GM21528 (cell line): ENCODE measurements around the gene GPRIN2.
"Not testable (repeated sequence)": the region's sequence is repeated elsewhere in the genome, so short reads cannot be mapped to it uniquely, and the experiment has no call there.

Source experiments
- ATAC-seq: cut with Tn5 transposase; IDR thresholded peaks from one replicate; pipeline ENCODE4 v1.9.1; 2021; ENCODE audit warnings: mild to moderate bottlenecking, moderate library complexity; ENCODE audit not compliant: unreplicated experiment, low FRiP score

Gene GPRIN2

GRCh38 chr10:46556515-46557318 lies at the start of gene GPRIN2:
Gene GPRIN2 (minus strand): TSS chr10:46556658. CDS start chr10:46550736, 5,922 bp downstream.
- ATAC-seq: no peak

- ATAC-seq: peak; percentile 57
Measured at GRCh38 chr10:46600516-46600915, 44.1 kb upstream of the GPRIN2 start.

GRCh38 chr10:46597616-46598246 lies 41.3 kb upstream of the GPRIN2 start:
- peak; percentile 78 for ATAC-seq

GRCh38 chr10:46596570-46596969 lies 40.1 kb upstream of the GPRIN2 start:
- ATAC-seq: not testable (repeated sequence)

- not testable (repeated sequence) for ATAC-seq
Measured at GRCh38 chr10:46594453-46595063, 38.1 kb upstream of the GPRIN2 start.

- ATAC-seq: not testable (repeated sequence)
Measured at GRCh38 chr10:46593307-46593706, 36.8 kb upstream of the GPRIN2 start.

- not testable (repeated sequence) for ATAC-seq
Measured at GRCh38 chr10:46591053-46591452, 34.6 kb upstream of the GPRIN2 start.

- not testable (repeated sequence) for ATAC-seq
Measured at GRCh38 chr10:46589589-46589988, 33.1 kb upstream of the GPRIN2 start.

- ATAC-seq: not testable (repeated sequence)
Measured at GRCh38 chr10:46588221-46588620, 31.8 kb upstream of the GPRIN2 start.

GRCh38 chr10:46587546-46587945 lies 31.1 kb upstream of the GPRIN2 start:
- ATAC-seq: not testable (repeated sequence)

GRCh38 chr10:46585246-46585645 lies 28.8 kb upstream of the GPRIN2 start:
- ATAC-seq: not testable (repeated sequence)

GRCh38 chr10:46584196-46584595 lies 27.7 kb upstream of the GPRIN2 start:
- ATAC-seq: not testable (repeated sequence)

- not testable (repeated sequence) for ATAC-seq
Measured at GRCh38 chr10:46582568-46582967, 26.1 kb upstream of the GPRIN2 start.

GRCh38 chr10:46581997-46582396 lies 25.5 kb upstream of the GPRIN2 start:
- not testable (repeated sequence) for ATAC-seq

GRCh38 chr10:46579378-46579777 lies 22.9 kb upstream of the GPRIN2 start:
- ATAC-seq: not testable (repeated sequence)

GRCh38 chr10:46578474-46579178 lies 22.2 kb upstream of the GPRIN2 start, which contains the start of gene SYT15:
Gene SYT15 (plus strand): TSS chr10:46579128. CDS start chr10:46579169, 41 bp downstream.
- ATAC-seq: not testable (repeated sequence)

- not testable (repeated sequence) for ATAC-seq
Measured at GRCh38 chr10:46577624-46578473, 21.4 kb upstream of the GPRIN2 start.

- ATAC-seq: not testable (repeated sequence)
Measured at GRCh38 chr10:46573884-46574283, 17.4 kb upstream of the GPRIN2 start.

GRCh38 chr10:46573314-46573713 lies 16.9 kb upstream of the GPRIN2 start:
- not testable (repeated sequence) for ATAC-seq
